ENCODE data around the gene ARCN1. TPM values are rescaled to one million over a fixed set of nuclear protein-coding genes. Genes with fewer than 3 reads are reported as not detected.

The ARCN1 gene
- total and polyA plus RNA-seq, 2 donors (not counting 1 experiment from before 2014, with no cell fraction given), result 42.9 to 83.2 TPM

- DNase-seq (no peak), ATAC-seq (ENCODE audit: low read depth) (no peak)
- no peak for TF ChIP-seq CTCF (IDR thresholded peaks at IDR 0.05)
- TF ChIP-seq EZH2 (IDR thresholded peaks at IDR 0.05; ENCODE audit: borderline replicate concordance, insufficient read depth, low read depth, low read length, poor library complexity, severe bottlenecking), result no peak
- peaks cover 14 to 21% of the 10 kb centered on the region in 2 donors for H3K4me1 ChIP-seq (ENCODE audit: control insufficient read depth in 2 of 2, insufficient read depth in 2 of 2, low read length in 2 of 2)
- peak overlapping the region; percentile 1 to 87 (median 73) for H3K4me3 ChIP-seq (ENCODE audit: control extremely low read depth in 1 of 5, extremely low read depth in 1 of 5, insufficient read depth in 1 of 5, low read depth in 2 of 5, low read length in 4 of 5)
- no peaks in the 10 kb centered on the region for H3K9me3 Mint-ChIP-seq (ENCODE audit: insufficient read depth)
- WGBS (ENCODE audit: insufficient coverage), result 22% methylated on average over 12 of the region's 12 CpGs
- H3K27me3 ChIP-seq (replicated peaks in 1 of 4; ENCODE audit: control extremely low read depth in 1 of 4, control insufficient read depth in 3 of 4, insufficient read depth in 4 of 4, low read length in 3 of 4), result no peaks in the 10 kb centered on the region
- H3K27ac ChIP-seq (ENCODE audit: low read length in 2 of 2), result no peak overlapping the region
- no peaks in the 10 kb centered on the region for H3K79me2 ChIP-seq (ENCODE audit: control insufficient read depth, insufficient read depth, low read length)
- H3K36me3 ChIP-seq (replicated peaks in 1 of 2; ENCODE audit: control extremely low read depth in 1 of 2, control insufficient read depth in 1 of 2, extremely low read depth in 1 of 2, insufficient read depth in 2 of 2, low read length in 1 of 2), result no peaks in the 10 kb centered on the region
- POLR2A ChIA-PET, result no interaction called here
- peak overlapping the region; percentile 86 for H3K27ac Mint-ChIP-seq
- H3K4me1 Mint-ChIP-seq, result peaks cover 24% of the 10 kb centered on the region
- intact Hi-C loops (cut with micrococcal nuclease), result loop anchor here (2.0 kb wide), 2 partner anchors 41 to 93 kb away; partner anchors contain the start of gene ARCN1
- H3K9me3 ChIP-seq (ENCODE audit: control extremely low read depth in 1 of 3, control insufficient read depth in 2 of 3, insufficient read depth in 1 of 3, low read length in 2 of 3), result no peaks in the 10 kb centered on the region
- CTCF ChIA-PET, result no interaction called here
- no peaks in the 10 kb centered on the region for H4K20me1 ChIP-seq (ENCODE audit: control insufficient read depth, insufficient read depth, low read length, poor library complexity, severe bottlenecking)
- H3K27me3 Mint-ChIP-seq, result no peaks in the 10 kb centered on the region
- H3K9ac ChIP-seq (ENCODE audit: low read length), result peak overlapping the region; percentile 79
- H3K4me2 ChIP-seq (replicated peaks; ENCODE audit: low read depth, low read length, poor library complexity, severe bottlenecking), result peak overlapping the region; percentile 85
- H3K4me3 Mint-ChIP-seq, result peak overlapping the region; percentile 97
- peak overlapping the region; percentile 100 for H2AFZ ChIP-seq (ENCODE audit: insufficient read depth, low read depth, low read length, poor library complexity, severe bottlenecking)
Observed at GRCh38 chr11:118531597-118532084, 40.6 kb upstream of the ARCN1 start.

- H3K4me3 ChIP-seq (ENCODE audit: control extremely low read depth in 1 of 5, extremely low read depth in 1 of 5, insufficient read depth in 1 of 5, low read depth in 2 of 5, low read length in 4 of 5), result no peak overlapping the region
- no peaks in the 10 kb centered on the region for H3K9me3 Mint-ChIP-seq (ENCODE audit: insufficient read depth)
- no peak overlapping the region for H2AFZ ChIP-seq (ENCODE audit: insufficient read depth, low read depth, low read length, poor library complexity, severe bottlenecking)
- H3K9me3 ChIP-seq (ENCODE audit: control extremely low read depth in 1 of 3, control insufficient read depth in 2 of 3, insufficient read depth in 1 of 3, low read length in 2 of 3), result no peaks in the 10 kb centered on the region
- peak overlapping the region; percentile 97 for H3K4me3 Mint-ChIP-seq
- peaks cover 14 to 21% of the 10 kb centered on the region in 2 donors for H3K4me1 ChIP-seq (ENCODE audit: control insufficient read depth in 2 of 2, insufficient read depth in 2 of 2, low read length in 2 of 2)
- H4K20me1 ChIP-seq (ENCODE audit: control insufficient read depth, insufficient read depth, low read length, poor library complexity, severe bottlenecking), result no peaks in the 10 kb centered on the region
- peaks cover 24% of the 10 kb centered on the region for H3K4me1 Mint-ChIP-seq
- peak overlapping the region; percentile 86 for H3K27ac Mint-ChIP-seq
- ChIA-PET CTCF (no interaction called here), POLR2A (no interaction called here)
- no peaks in the 10 kb centered on the region for H3K36me3 ChIP-seq (replicated peaks in 1 of 2; ENCODE audit: control extremely low read depth in 1 of 2, control insufficient read depth in 1 of 2, extremely low read depth in 1 of 2, insufficient read depth in 2 of 2, low read length in 1 of 2)
- no peak for ATAC-seq (ENCODE audit: low read depth)
- H3K9ac ChIP-seq (ENCODE audit: low read length), result no peak overlapping the region
- H3K79me2 ChIP-seq (ENCODE audit: control insufficient read depth, insufficient read depth, low read length), result no peaks in the 10 kb centered on the region
- no peak for TF ChIP-seq EZH2 (IDR thresholded peaks at IDR 0.05; ENCODE audit: borderline replicate concordance, insufficient read depth, low read depth, low read length, poor library complexity, severe bottlenecking)
- no peak for TF ChIP-seq CTCF (IDR thresholded peaks at IDR 0.05)
- H3K4me2 ChIP-seq (replicated peaks; ENCODE audit: low read depth, low read length, poor library complexity, severe bottlenecking), result peak overlapping the region; percentile 85
- no peaks in the 10 kb centered on the region for H3K27me3 Mint-ChIP-seq
- 99% methylated on average over 8 of the region's 10 CpGs for WGBS (ENCODE audit: insufficient coverage)
- intact Hi-C loops (cut with micrococcal nuclease), result no loop called here
- no peak for DNase-seq
- H3K27ac ChIP-seq (ENCODE audit: low read length in 2 of 2), result no peak overlapping the region
- no peaks in the 10 kb centered on the region for H3K27me3 ChIP-seq (replicated peaks in 1 of 4; ENCODE audit: control extremely low read depth in 1 of 4, control insufficient read depth in 3 of 4, insufficient read depth in 4 of 4, low read length in 3 of 4)
Observed at GRCh38 chr11:118532091-118532490, 40.1 kb upstream of the ARCN1 start.

All from B cell (primary cell).